Gastrocnemius medialis (tissue), 4 donors: ENCODE measurements around the gene NR2C2.

Experiments
- CTCF ChIP-seq, 5 experiments: fragments of 450-650 bp in 3 of 5; fragments of 200-600 bp in 2 of 5; sonication (generic) in 2 of 5; IDR thresholded peaks in 4 of 5; conservative IDR thresholded peaks in 1 of 5; 1 replicate in 4 of 5; 2 replicates in 1 of 5; pipeline ENCODE4 v1.5.1; 2016 to 2019; ENCODE audit warnings: antibody characterized with exemption in 5 of 5, mild to moderate bottlenecking in 3 of 5, moderate library complexity in 3 of 5
- POLR2A ChIP-seq, 2 donors: fragments of 450-650 bp; IDR thresholded peaks; one replicate each; pipeline ENCODE4 v1.6.1; 2017; ENCODE audit warnings: antibody characterized with exemption in 2 of 2, mild to moderate bottlenecking in 2 of 2, moderate library complexity in 2 of 2

GRCh38 chr3:14938954-14939353, 8.4 kb upstream of the NR2C2 start:
- TF ChIP-seq CTCF (IDR thresholded peaks at IDR 0.05 in 4 of 5, conservative IDR thresholded peaks at IDR 0.05 in 1 of 5), result no peak
- no peak for TF ChIP-seq POLR2A (IDR thresholded peaks at IDR 0.05)
